H9 (cell line): Measurements from ENCODE around the gene CATSPER1. TPM values are rescaled to one million over a fixed set of nuclear protein-coding genes. Genes with fewer than 3 reads are reported as not detected.

Experiments used
- DNase-seq: peaks from one replicate; pipeline ENCODE4 v3.0.0-alpha.2; 2017
- H2AFZ ChIP-seq: one replicate; pipeline ENCODE4 v1.6.1; 2013; ENCODE audit warnings: mild to moderate bottlenecking, low read length, control low read depth, moderate library complexity
- H2AK5ac ChIP-seq: 2 replicates; pipeline ENCODE4 v1.6.1; 2013; ENCODE audit warnings: low read length, control low read depth, mixed read lengths; ENCODE audit not compliant: insufficient read length
- H2BK120ac ChIP-seq: one replicate; pipeline ENCODE4 v1.6.1; 2013; ENCODE audit warnings: low read depth, mild to moderate bottlenecking, low read length, control low read depth, inconsistent platforms; ENCODE audit not compliant: poor library complexity, severe bottlenecking
- H2BK12ac ChIP-seq: 2 replicates; pipeline ENCODE4 v1.6.1; 2013; ENCODE audit warnings: low read length, control low read depth, mixed read lengths, low read depth; ENCODE audit not compliant: insufficient read length
- H2BK15ac ChIP-seq: 2 replicates; pipeline ENCODE4 v1.6.1; 2013; ENCODE audit warnings: low read depth, low read length, control low read depth
- H2BK20ac ChIP-seq: one replicate; pipeline ENCODE4 v1.6.1; 2013; ENCODE audit warnings: low read depth, mild to moderate bottlenecking, low read length, control low read depth, inconsistent platforms; ENCODE audit not compliant: poor library complexity, severe bottlenecking
- H2BK5ac ChIP-seq: 2 replicates; pipeline ENCODE4 v1.6.1; 2013; ENCODE audit warnings: low read length, control low read depth, mixed read lengths; ENCODE audit not compliant: insufficient read length
- H3K14ac ChIP-seq: 2 replicates; pipeline ENCODE4 v1.6.1; 2013; ENCODE audit warnings: low read length, control low read depth; ENCODE audit not compliant: insufficient read depth
- H3K18ac ChIP-seq: 2 replicates; pipeline ENCODE4 v1.6.1; 2013; ENCODE audit warnings: low read depth, mild to moderate bottlenecking, mixed read lengths, low read length, control low read depth; ENCODE audit not compliant: insufficient read length
- H3K23ac ChIP-seq: 2 replicates; pipeline ENCODE4 v1.6.1; 2013; ENCODE audit warnings: low read length, control low read depth, mixed read lengths, low read depth; ENCODE audit not compliant: insufficient read length
- H3K23me2 ChIP-seq: 2 replicates; pipeline ENCODE4 v1.6.1; 2013; ENCODE audit warnings: low read depth, mild to moderate bottlenecking, mixed read lengths, low read length, control low read depth; ENCODE audit not compliant: insufficient read length, poor library complexity, severe bottlenecking
- H3K27ac ChIP-seq: 2 replicates; pipeline ENCODE4 v1.5.1; 2013; ENCODE audit warnings: low read length, control low read depth, mixed read lengths, low read depth; ENCODE audit not compliant: insufficient read length
- H3K27me3 ChIP-seq: 2 replicates; pipeline ENCODE4 v1.6.1; 2013; ENCODE audit warnings: low read length, control low read depth, inconsistent platforms; ENCODE audit not compliant: insufficient read depth
- H3K4ac ChIP-seq: 2 replicates; pipeline ENCODE4 v1.6.1; 2013; ENCODE audit warnings: low read depth, mild to moderate bottlenecking, control low read depth, inconsistent platforms, low read length, moderate library complexity
- H3K4me1 ChIP-seq: 2 replicates; pipeline ENCODE4 v1.6.1; 2013; ENCODE audit warnings: low read length, control low read depth, inconsistent platforms; ENCODE audit not compliant: insufficient read depth
- H3K4me2 ChIP-seq: 2 replicates; pipeline ENCODE4 v1.6.1; 2013; ENCODE audit warnings: low read length, control low read depth, mixed read lengths; ENCODE audit not compliant: insufficient read length, insufficient read depth
- H3K56ac ChIP-seq: 2 replicates; pipeline ENCODE4 v1.6.1; 2013; ENCODE audit warnings: low read depth, mild to moderate bottlenecking, mixed read lengths, low read length, control low read depth; ENCODE audit not compliant: insufficient read length
- H3K79me1 ChIP-seq: 2 replicates; pipeline ENCODE4 v1.6.1; 2013; ENCODE audit warnings: low read depth, mild to moderate bottlenecking, moderate library complexity, low read length, control low read depth, inconsistent platforms; ENCODE audit not compliant: insufficient read depth, poor library complexity, severe bottlenecking
- H3K79me2 ChIP-seq: 2 replicates; pipeline ENCODE4 v1.6.1; 2013; ENCODE audit warnings: low read length, control low read depth, inconsistent platforms; ENCODE audit not compliant: insufficient read depth
- H3K9ac ChIP-seq: 2 replicates; pipeline ENCODE4 v1.6.1; 2013; ENCODE audit warnings: low read length, control low read depth, mixed read lengths; ENCODE audit not compliant: insufficient read length; ENCODE audit errors: extremely low read depth
- H3K9me3 ChIP-seq: one replicate; pipeline ENCODE4 v1.6.1; 2013; ENCODE audit warnings: low read depth, low read length, inconsistent platforms; ENCODE audit not compliant: control insufficient read depth
- H3T11ph ChIP-seq: one replicate; pipeline ENCODE4 v1.6.1; 2013; ENCODE audit warnings: mild to moderate bottlenecking, low read length, control low read depth, inconsistent platforms
- H4K20me1 ChIP-seq: one replicate; pipeline ENCODE4 v1.6.1; 2013; ENCODE audit not compliant: control insufficient read depth, insufficient read length, insufficient read depth
- H4K5ac ChIP-seq: 2 replicates; pipeline ENCODE4 v1.6.1; 2013; ENCODE audit warnings: low read depth, mild to moderate bottlenecking, mixed read lengths, low read length, control low read depth; ENCODE audit not compliant: insufficient read length
- H4K8ac ChIP-seq: replicated peaks from 2 replicates; pipeline ENCODE4 v1.6.1; 2013; ENCODE audit warnings: low read length, control low read depth, mixed read lengths, low read depth; ENCODE audit not compliant: insufficient read length
- H4K91ac ChIP-seq: 2 replicates; pipeline ENCODE4 v1.6.1; 2013; ENCODE audit warnings: low read depth, mild to moderate bottlenecking, moderate library complexity, mixed read lengths, low read length, control low read depth; ENCODE audit not compliant: insufficient read length
- H3K27ac Mint-ChIP-seq, 3 experiments: 2 replicates in 2 of 3; 3 replicates in 1 of 3; pipeline ENCODE4 v1.8.0; 2020 to 2021; ENCODE audit warnings: mixed read lengths in 3 of 3, mild to moderate bottlenecking in 1 of 3, moderate library complexity in 1 of 3
- H3K27me3 Mint-ChIP-seq: 2 replicates; pipeline ENCODE4 v1.8.0; 2021; ENCODE audit warnings: low read depth, mild to moderate bottlenecking, moderate library complexity, mixed read lengths
- H3K36me3 Mint-ChIP-seq, 3 experiments: 2 replicates in 2 of 3; 3 replicates in 1 of 3; pipeline ENCODE4 v1.8.0; 2020 to 2021; ENCODE audit warnings: low read depth in 3 of 3, mixed read lengths in 3 of 3; ENCODE audit not compliant: insufficient read depth in 1 of 3
- H3K4me1 Mint-ChIP-seq, 2 experiments: 2 replicates each; pipeline ENCODE4 v1.8.0; 2020; ENCODE audit warnings: mixed read lengths in 2 of 2
- H3K4me3 Mint-ChIP-seq, 2 experiments: 2 replicates in 1 of 2; 3 replicates in 1 of 2; pipeline ENCODE4 v1.8.0; 2020 to 2021; ENCODE audit warnings: mild to moderate bottlenecking in 2 of 2, mixed read lengths in 2 of 2, moderate library complexity in 1 of 2
- H3K9me3 Mint-ChIP-seq, 2 experiments: 2 replicates in 1 of 2; 3 replicates in 1 of 2; pipeline ENCODE4 v1.8.0; 2020; ENCODE audit warnings: mild to moderate bottlenecking in 2 of 2, mixed read lengths in 2 of 2, moderate library complexity in 1 of 2
- WGBS: extraction: QIAGEN DNeasy Blood & Tissue Kit; methylation state at CpG from one replicate; pipeline ENCODE4 v1.1.7; 2013; ENCODE audit warnings: missing lambda C conversion rate, low lambda C conversion rate, mixed read lengths; ENCODE audit not compliant: insufficient read length; ENCODE audit errors: extremely low coverage; 5-methylcytosine and 5-hydroxymethylcytosine counted together
- total RNA-seq: library from RNA; stranded (reverse); gene quantifications from 2 replicates; pipeline ENCODE4 v1.2.1, GENCODE V29; 2021
- TF ChIP-seq, protein P1 (sequence below): fragments of 200-600 bp; sonication (generic); conservative IDR thresholded peaks from 3 replicates; pipeline ENCODE4 v1.8.0; 2021; ENCODE audit warnings: antibody characterized with exemption, mild to moderate bottlenecking

CATSPER1 gene
- total RNA-seq, 1 experiment from 2014 or later, result not detected

DNA sequence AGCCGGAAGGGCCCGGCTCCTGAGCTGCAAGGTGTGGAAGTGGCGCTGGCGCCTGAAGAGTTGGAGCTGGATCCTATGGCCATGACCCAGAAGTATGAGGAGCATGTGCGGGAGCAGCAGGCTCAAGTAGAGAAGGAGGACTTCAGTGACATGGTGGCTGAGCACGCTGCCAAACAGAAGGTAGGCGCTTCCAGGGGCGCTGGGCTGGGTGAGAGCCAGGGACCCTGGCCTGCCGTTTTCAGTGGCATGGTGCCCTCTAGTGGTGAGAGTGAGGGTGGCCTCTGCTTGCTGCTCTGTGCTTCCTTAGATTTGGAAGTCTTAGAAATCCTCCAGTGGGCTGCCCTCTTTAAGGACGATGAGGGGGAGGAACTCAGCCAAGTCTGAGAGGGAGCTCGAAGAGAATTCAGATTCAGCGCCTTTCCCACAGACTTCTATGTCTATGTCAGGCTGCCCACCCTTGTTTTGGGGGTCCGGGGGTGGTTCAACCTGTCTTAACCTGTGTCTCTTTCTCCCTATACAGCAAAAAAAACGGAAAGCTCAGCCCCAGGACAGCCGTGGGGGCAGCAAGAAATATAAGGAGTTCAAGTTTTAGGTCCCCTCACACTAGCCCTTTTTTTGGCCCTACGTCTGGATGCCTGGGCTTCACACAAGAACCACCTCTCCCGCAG lies 42.0 kb upstream of the CATSPER1 start:
- Histone ChIP-seq H3K79me2 (peaks cover 2% of the 10 kb centered on the region; the same call in 1 of the 2 replicates), H3K9ac (no peak overlapping the region), H4K5ac (no peak overlapping the region), H3K56ac (no peak overlapping the region), H3K79me1 (no peaks in the 10 kb centered on the region), H2BK5ac (no peak overlapping the region), H2BK12ac (no peak overlapping the region), H3K4me1 (no peaks in the 10 kb centered on the region), H2AFZ (no peak overlapping the region), H3K14ac (no peak overlapping the region), H3K4ac (no peak overlapping the region), H3K18ac (no peak overlapping the region), H2BK15ac (no peak overlapping the region), H3K27ac (no peak overlapping the region), H3K23me2 (peaks cover 4% of the 10 kb centered on the region), H2AK5ac (no peak overlapping the region), H3K23ac (no peak overlapping the region), H3T11ph (no peak overlapping the region), H2BK20ac (no peak overlapping the region), H4K8ac (no peak overlapping the region), H3K4me2 (no peak overlapping the region), H3K27me3 (no peaks in the 10 kb centered on the region), H4K20me1 (no peaks in the 10 kb centered on the region), H3K9me3 (no peaks in the 10 kb centered on the region), H2BK120ac (no peak overlapping the region), H4K91ac (no peak overlapping the region)
- no peaks in the 10 kb centered on the region for H3K9me3 Mint-ChIP-seq
- peaks cover 43 to 69% (median 56%) of the 10 kb centered on the region in 3 experiments for H3K36me3 Mint-ChIP-seq
- TF ChIP-seq, protein P1, sequence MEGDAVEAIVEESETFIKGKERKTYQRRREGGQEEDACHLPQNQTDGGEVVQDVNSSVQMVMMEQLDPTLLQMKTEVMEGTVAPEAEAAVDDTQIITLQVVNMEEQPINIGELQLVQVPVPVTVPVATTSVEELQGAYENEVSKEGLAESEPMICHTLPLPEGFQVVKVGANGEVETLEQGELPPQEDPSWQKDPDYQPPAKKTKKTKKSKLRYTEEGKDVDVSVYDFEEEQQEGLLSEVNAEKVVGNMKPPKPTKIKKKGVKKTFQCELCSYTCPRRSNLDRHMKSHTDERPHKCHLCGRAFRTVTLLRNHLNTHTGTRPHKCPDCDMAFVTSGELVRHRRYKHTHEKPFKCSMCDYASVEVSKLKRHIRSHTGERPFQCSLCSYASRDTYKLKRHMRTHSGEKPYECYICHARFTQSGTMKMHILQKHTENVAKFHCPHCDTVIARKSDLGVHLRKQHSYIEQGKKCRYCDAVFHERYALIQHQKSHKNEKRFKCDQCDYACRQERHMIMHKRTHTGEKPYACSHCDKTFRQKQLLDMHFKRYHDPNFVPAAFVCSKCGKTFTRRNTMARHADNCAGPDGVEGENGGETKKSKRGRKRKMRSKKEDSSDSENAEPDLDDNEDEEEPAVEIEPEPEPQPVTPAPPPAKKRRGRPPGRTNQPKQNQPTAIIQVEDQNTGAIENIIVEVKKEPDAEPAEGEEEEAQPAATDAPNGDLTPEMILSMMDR, result peak; percentile 95
- WGBS, result no CpG with 5 or more reads among the region's 17 CpGs
- peak overlapping the region; percentile 39 to 62; a peak in 4 of 5 replicates for H3K4me3 Mint-ChIP-seq
- peak; percentile 90 for DNase-seq
- peak overlapping the region; percentile 85 to 97 (median 94) for H3K27ac Mint-ChIP-seq
- no peaks in the 10 kb centered on the region for H3K27me3 Mint-ChIP-seq
- peaks cover 21 to 32% of the 10 kb centered on the region in 2 experiments for H3K4me1 Mint-ChIP-seq
